IPS DF 19.7 (cell line): ENCODE measurements around the gene TEX2.
"Not testable (repeated sequence)": the region's sequence is repeated elsewhere in the genome, so short reads cannot be mapped to it uniquely, and the experiment has no call there.

Experiments
- DNase-seq: peaks from one replicate; pipeline ENCODE4 v3.0.0-alpha.2; 2013; ENCODE audit warnings: low read depth, low spot score

Gene TEX2

GRCh38 chr17:64240261-64240740 lies 22.8 kb downstream of the TEX2 start:
- no peak for DNase-seq

GRCh38 chr17:64238449-64238848 lies 24.6 kb downstream of the TEX2 start:
- not testable (repeated sequence) for DNase-seq

- DNase-seq, result peak; percentile 20
These were observed 26.1 kb downstream of the TEX2 start for GRCh38 chr17:64236827-64237403.

GRCh38 chr17:64234961-64235360 lies 28.1 kb downstream of the TEX2 start:
- no peak for DNase-seq

- peak; percentile 25 for DNase-seq
These were observed 30.4 kb downstream of the TEX2 start for GRCh38 chr17:64232466-64233262.

GRCh38 chr17:64231567-64232141 lies 31.4 kb downstream of the TEX2 start:
- no peak for DNase-seq

- no peak for DNase-seq
These were observed 32.2 kb downstream of the TEX2 start for GRCh38 chr17:64230791-64231408.

- no peak for DNase-seq
These were observed 33.0 kb downstream of the TEX2 start for GRCh38 chr17:64229815-64230728.

DNA sequence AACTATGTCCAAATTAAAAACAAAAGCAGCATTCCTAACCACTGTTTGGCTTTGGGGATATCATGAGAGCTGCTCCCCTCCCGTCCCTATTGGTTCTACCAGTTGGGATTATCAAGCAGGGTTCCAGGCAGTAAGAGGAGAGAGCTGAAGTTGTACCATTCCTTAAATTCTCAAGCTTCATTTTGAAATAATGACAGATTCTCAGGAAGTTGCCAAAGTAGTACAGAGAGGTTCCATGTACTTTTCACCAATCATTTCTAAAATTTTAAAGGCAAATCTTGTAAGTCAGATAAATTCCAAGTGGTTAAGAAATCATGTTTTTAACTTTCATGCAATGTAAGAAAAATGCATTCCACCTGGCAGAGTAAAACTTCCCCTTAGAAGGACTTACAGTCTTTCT lies 36.9 kb downstream of the TEX2 start:
- DNase-seq, result no peak

- DNase-seq, result no peak
These were observed 37.6 kb downstream of the TEX2 start for GRCh38 chr17:64225410-64225809.

GRCh38 chr17:64223931-64224629 lies 39.0 kb downstream of the TEX2 start:
- no peak for DNase-seq

DNA sequence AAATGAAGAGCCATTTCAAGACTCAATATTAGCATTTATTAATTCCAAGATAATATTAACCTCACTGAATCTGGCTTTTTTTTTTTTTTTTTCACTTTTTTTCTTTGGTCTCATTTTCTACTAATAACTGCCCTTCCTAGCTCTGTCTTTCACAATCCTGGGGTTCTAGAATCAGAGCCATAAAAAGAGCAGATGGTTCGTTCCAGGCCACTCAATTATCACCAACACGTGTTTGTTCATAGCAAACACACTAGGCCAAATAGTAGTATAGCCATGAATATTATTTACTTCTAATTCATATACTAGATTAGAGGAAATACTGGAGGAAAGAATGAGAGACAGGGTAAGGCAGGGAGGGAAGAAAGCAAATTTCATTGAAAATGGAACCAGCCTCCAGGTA lies 39.8 kb downstream of the TEX2 start:
- DNase-seq, result no peak

DNA sequence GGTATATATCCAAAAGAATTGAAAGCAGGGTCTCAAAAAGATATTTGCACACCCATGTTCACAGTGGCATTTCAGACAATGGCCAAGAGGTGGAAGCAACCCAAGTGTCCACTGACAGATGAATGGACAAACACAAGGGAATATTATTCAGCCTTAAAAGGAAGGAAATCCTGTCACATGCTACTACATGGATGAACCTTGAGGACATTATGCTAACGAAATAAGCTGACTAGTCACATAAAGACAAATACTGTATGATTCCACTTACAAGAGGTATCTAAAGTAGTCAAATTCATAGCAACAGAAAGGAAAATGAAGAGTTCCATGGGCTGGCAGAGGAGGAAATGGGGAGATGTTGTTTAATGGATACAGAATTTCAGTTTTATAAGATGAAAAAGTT lies 41.4 kb downstream of the TEX2 start:
- no peak for DNase-seq

GRCh38 chr17:64220604-64221003 lies 42.5 kb downstream of the TEX2 start:
- DNase-seq, result not testable (repeated sequence)

DNA sequence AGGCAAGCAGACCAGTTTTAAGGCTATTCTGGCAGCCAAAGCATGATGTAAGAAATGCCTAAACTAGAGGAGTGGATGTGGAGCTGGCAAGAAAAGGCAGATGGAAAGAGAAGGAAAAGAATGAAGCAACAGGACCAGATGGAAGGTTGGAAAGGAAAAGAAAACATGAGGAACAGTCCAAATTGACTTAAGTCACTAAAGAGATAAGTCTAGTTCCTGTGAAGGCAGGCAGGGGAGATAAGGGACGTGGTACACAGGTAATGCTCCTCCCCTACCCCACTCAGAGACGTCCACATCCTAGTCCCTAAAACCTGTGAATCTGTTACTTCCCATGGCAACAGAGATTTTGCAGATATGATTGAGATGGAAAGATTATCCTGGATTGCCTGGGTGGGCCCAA lies 43.5 kb downstream of the TEX2 start:
- DNase-seq, result no peak

DNA sequence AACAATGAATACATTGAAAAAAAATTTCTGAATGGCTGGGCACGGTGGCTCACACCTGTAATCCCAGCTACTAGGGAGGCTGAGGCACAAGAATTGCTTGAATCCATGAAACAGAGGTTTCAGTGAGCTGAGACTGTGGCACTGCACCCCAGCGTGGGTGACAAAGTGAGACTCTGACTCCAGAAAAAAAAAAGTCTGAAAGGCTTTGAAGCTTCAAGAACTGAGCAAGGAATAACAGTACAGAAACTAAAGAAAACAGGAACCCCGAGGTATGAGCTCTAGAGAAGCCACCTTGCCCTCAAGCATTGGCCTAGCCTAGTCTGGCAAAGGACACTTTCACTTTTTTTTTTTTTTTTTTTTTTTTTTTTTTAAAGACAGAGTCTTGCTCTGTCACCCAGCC lies 45.0 kb downstream of the TEX2 start:
- DNase-seq, result no peak

DNA sequence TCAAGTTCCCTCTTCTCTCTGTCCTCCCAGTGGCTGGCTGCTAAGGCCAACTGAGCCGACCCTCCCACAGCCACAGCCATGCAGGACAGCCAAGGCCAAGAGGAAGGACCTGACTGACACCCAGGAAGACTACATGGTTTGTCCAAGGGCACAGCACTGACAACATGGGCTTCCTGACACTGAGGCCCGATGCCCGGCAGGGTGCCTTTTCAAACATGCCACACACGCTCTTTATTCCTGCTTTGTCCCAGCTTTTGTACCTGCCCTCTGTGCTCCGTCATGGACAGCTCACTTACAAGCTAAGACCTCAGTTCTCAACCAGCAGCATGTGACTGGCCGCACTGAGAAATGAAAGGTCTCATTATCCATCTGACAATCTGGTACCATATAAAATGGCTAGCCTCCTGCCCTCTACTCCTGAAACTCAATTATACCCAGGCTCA lies 45.8 kb downstream of the TEX2 start:
- no peak for DNase-seq

DNA sequence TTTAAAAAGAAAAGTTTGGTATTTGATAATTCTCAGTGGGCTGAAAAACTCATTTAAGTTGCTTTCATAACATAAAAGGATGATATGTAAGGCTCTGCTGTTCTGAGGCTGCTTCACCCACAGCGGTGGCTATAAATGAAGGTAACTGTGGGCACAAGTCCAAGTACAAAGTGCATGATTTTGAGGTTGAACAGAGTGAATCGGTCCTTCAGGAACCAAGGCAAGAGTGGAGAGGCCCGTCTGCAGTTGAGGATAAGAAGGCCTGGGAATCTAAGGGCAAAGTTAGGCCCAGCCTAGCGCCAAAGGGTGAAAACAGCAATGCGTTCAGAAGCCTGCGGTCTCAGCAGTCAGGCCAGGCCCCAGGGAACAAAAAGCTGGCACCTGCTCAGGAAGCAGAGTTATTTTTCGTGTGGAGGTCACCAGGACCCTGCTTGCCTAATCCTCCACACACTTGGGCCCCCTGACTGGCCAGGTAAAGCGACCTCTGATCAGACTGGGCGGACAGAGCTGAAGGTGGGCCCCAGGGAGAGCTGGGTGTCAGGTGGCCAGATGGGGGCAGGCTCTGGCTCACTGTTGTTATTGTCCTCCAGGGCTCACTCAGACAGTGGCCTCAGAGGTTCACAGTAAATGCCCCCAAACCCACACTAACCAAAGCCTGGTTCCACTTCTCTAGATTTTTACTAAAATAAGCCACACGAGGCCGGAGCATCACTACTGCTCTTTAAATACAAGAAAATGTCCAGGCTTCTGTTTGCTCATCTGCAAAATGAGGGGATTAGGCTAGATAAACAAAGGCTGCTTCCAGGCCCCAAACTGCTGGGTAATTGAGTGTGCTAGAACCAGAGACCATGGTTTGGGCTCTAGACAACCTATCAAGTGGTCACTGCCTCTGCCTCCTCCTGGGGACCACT lies 46.5 kb downstream of the TEX2 start:
- no peak for DNase-seq

- no peak for DNase-seq
These were observed 47.1 kb downstream of the TEX2 start for GRCh38 chr17:64216000-64216337.

- no peak for DNase-seq
These were observed 48.1 kb downstream of the TEX2 start for GRCh38 chr17:64214950-64215349.
